ENCODE data around the gene ITPK1. TPM values are rescaled to one million over a fixed set of nuclear protein-coding genes. Genes with fewer than 3 reads are reported as not detected.

The ITPK1 gene
- total and polyA plus RNA-seq, 2 donors (not counting 3 experiments of a cell fraction or from before 2014, with no cell fraction given): 39.6 to 51.8 TPM

GRCh38 chr14:93007225-93007997 lies 108.3 kb downstream of the ITPK1 start:
- no peak for DNase-seq (ENCODE audit: low read depth, low spot score)
- H3K4me2 ChIP-seq (ENCODE audit: insufficient read depth, low read length): no peak overlapping the region
- CTCF ChIA-PET: interaction anchor here (1.0 to 1.8 kb wide), 3 partner anchors 56 to 132 kb away, joined by 3 to 4 read pairs (median 4); no protein-coding TSS in a partner anchor

More at GRCh38 chr14:93007225-93007997, 108.3 kb downstream of the ITPK1 start:
- no TSS peak for BruUV-seq (replicated peaks)
- intact Hi-C loops (cut with micrococcal nuclease): no loop called here
- Histone ChIP-seq H3K27ac (ENCODE audit: insufficient read depth, low read depth, low read length) (no peak overlapping the region), H4K20me1 (replicated peaks; ENCODE audit: control insufficient read depth, extremely low read depth, insufficient read depth, low read length) (no peaks in the 10 kb centered on the region), H3K36me3 (ENCODE audit: control insufficient read depth in 2 of 2, extremely low read depth in 1 of 2, insufficient read depth in 2 of 2, low read length in 2 of 2) (no peaks in the 10 kb centered on the region), H3K4me3 (replicated peaks in 1 of 3; ENCODE audit: insufficient read depth in 1 of 3, low read depth in 1 of 3, low read length in 3 of 3) (no peak overlapping the region), H3K9me1 (replicated peaks; ENCODE audit: control insufficient read depth, extremely low read depth, insufficient read depth, low read length) (no peaks in the 10 kb centered on the region), H3K27me3 (ENCODE audit: control insufficient read depth in 2 of 2, insufficient read depth in 2 of 2, low read length in 2 of 2) (no peaks in the 10 kb centered on the region), H3K79me2 (ENCODE audit: control insufficient read depth, insufficient read depth, low read length) (no peaks in the 10 kb centered on the region), H3K4me1 (ENCODE audit: control insufficient read depth, extremely low read depth, insufficient read depth, low read length) (no peaks in the 10 kb centered on the region), H2AFZ (ENCODE audit: low read depth, low read length) (no peak overlapping the region), H3K9me3 (replicated peaks; ENCODE audit: control insufficient read depth, insufficient read depth, low read length) (no peaks in the 10 kb centered on the region), H3K9ac (replicated peaks; ENCODE audit: extremely low read depth, insufficient read depth, low read length) (no peak overlapping the region)
- TF ChIP-seq CTCF (IDR thresholded peaks at IDR 0.05; ENCODE audit: extremely low read depth in 1 of 2, insufficient read depth in 1 of 2, low read depth in 1 of 2, low read length in 2 of 2) (no peak), JUN (IDR thresholded peaks at IDR 0.05; ENCODE audit: borderline replicate concordance, insufficient read depth, insufficient read length, low read depth) (no peak), MYC (IDR thresholded peaks at IDR 0.05; ENCODE audit: low read depth, low read length) (no peak), POLR2AphosphoS5 (IDR thresholded peaks at IDR 0.05; ENCODE audit: insufficient read depth, low read depth, low read length) (no peak), EZH2 (IDR thresholded peaks at IDR 0.05; ENCODE audit: borderline replicate concordance, low read depth, low read length, severe bottlenecking) (no peak), POLR2A (IDR thresholded peaks at IDR 0.05; ENCODE audit: low read depth, low read length) (no peak), GATA2 (IDR thresholded peaks at IDR 0.05; ENCODE audit: insufficient read depth, insufficient read length, low read depth, low read length) (no peak)
- dilution Hi-C loops (cut with MboI; ENCODE audit: extremely low pct_ligation_motif_present, low sequenced_read_pairs): no loop called here
- POLR2A ChIA-PET: no interaction called here
- no peak for FAIRE-seq
